ENCODE results near the gene TSPAN18. TPM values are rescaled to one million over a fixed set of nuclear protein-coding genes. Genes with fewer than 3 reads are reported as not detected.

TSPAN18 gene
- total RNA-seq, 1 donor: under 0.01 TPM

GRCh38 chr11:44812971-44813370 is 86.2 kb downstream of the TSPAN18 start:
- no peak for DNase-seq (ENCODE audit: low read depth)
- H3K4me3 ChIP-seq (ENCODE audit: low read depth, low read length): no peak overlapping the region
- no peak for TF ChIP-seq CTCF (IDR thresholded peaks at IDR 0.05; ENCODE audit: insufficient read depth, low read depth, low read length)

- no peak for DNase-seq (ENCODE audit: low read depth)
- H3K4me3 ChIP-seq (ENCODE audit: low read depth, low read length): no peak overlapping the region
- no peak for TF ChIP-seq CTCF (IDR thresholded peaks at IDR 0.05; ENCODE audit: insufficient read depth, low read depth, low read length)
Measured at GRCh38 chr11:44813401-44813800, 86.6 kb downstream of the TSPAN18 start.

GRCh38 chr11:44814881-44815592 is 88.3 kb downstream of the TSPAN18 start:
- DNase-seq (ENCODE audit: low read depth): peak; percentile 7
- no peak for TF ChIP-seq CTCF (IDR thresholded peaks at IDR 0.05; ENCODE audit: insufficient read depth, low read depth, low read length)
- no peak overlapping the region for H3K4me3 ChIP-seq (ENCODE audit: low read depth, low read length)

GRCh38 chr11:44815917-44816456 is 89.2 kb downstream of the TSPAN18 start:
- DNase-seq (ENCODE audit: low read depth): no peak
- H3K4me3 ChIP-seq (ENCODE audit: low read depth, low read length): no peak overlapping the region
- TF ChIP-seq CTCF (IDR thresholded peaks at IDR 0.05; ENCODE audit: insufficient read depth, low read depth, low read length): no peak

GRCh38 chr11:44816761-44817160 is 90.0 kb downstream of the TSPAN18 start:
- TF ChIP-seq CTCF (IDR thresholded peaks at IDR 0.05; ENCODE audit: insufficient read depth, low read depth, low read length): no peak
- DNase-seq (ENCODE audit: low read depth): no peak
- H3K4me3 ChIP-seq (ENCODE audit: low read depth, low read length): no peak overlapping the region

GRCh38 chr11:44817207-44817949 is 90.6 kb downstream of the TSPAN18 start:
- no peak overlapping the region for H3K4me3 ChIP-seq (ENCODE audit: low read depth, low read length)
- DNase-seq (ENCODE audit: low read depth): no peak
- no peak for TF ChIP-seq CTCF (IDR thresholded peaks at IDR 0.05; ENCODE audit: insufficient read depth, low read depth, low read length)

Measured in fibroblast of villous mesenchyme (primary cell).